ENCODE results near the gene C12orf57. TPM values are rescaled to one million over a fixed set of nuclear protein-coding genes. Genes with fewer than 3 reads are reported as not detected.
A peak's percentile ranks its signal among the peaks of the same experiment; 100 is the strongest.

Gene C12orf57
- total RNA-seq, 4 donors from 2014 or later: 251 to 495 (median 436) TPM

DNA sequence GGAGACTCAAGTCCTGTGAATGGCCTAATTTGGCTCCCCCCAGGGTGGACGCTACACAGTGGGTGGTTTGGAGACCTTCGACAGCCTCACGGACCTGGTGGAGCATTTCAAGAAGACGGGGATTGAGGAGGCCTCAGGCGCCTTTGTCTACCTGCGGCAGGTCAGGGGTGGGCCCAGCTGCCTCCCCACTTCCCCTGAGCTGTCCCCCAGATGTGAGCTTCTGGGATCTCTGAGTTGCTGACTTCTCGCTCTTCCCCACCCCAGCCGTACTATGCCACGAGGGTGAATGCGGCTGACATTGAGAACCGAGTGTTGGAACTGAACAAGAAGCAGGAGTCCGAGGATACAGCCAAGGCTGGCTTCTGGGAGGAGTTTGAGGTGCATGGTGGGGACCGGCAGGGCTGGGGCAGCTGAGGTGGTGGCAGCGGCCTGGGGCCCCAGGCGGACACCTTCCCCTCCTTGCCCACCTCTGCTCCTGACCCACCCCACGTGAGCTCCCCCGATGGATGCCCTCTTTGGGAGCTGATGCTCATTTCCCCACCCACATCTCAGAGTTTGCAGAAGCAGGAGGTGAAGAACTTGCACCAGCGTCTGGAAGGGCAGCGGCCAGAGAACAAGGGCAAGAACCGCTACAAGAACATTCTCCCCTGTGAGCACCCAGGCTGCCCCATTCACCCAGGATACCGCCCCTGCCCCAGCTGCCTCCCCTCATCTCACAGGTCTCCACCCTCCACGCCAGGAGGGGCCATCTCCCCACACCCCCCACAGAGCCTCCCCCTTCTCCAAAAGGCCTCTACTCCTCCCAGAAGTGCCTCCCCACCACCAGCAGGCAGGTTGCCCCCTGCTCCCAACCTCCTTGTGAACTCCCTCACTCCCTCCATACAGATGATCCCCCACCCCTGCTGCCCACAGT lies 11.5 kb downstream of the C12orf57 start:
- TF ChIP-seq POLR2A (IDR thresholded peaks at IDR 0.05) (no peak), POLR2AphosphoS5 (IDR thresholded peaks at IDR 0.05) (no peak), CTCF (IDR thresholded peaks at IDR 0.05) (no peak), EP300 (IDR thresholded peaks at IDR 0.05) (no peak)
- H3K4me1 ChIP-seq: peaks cover 37% of the 10 kb centered on the region
- peak in 1 of 2 donors; percentile 63 for DNase-seq (ENCODE audit: low spot score in 2 of 2)
- WGBS: 86% methylated on average over 19 of the region's 22 CpGs
- no peak overlapping the region for H3K4me3 ChIP-seq
- H3K27ac ChIP-seq: no peak overlapping the region
- H3K9me3 ChIP-seq: no peaks in the 10 kb centered on the region
- H3K36me3 ChIP-seq: peaks cover 7% of the 10 kb centered on the region
- H3K27me3 ChIP-seq: no peaks in the 10 kb centered on the region

GRCh38 chr12:6956021-6956727 lies 12.4 kb downstream of the C12orf57 start:
- DNase-seq (ENCODE audit: low spot score in 2 of 2): no peak
- Histone ChIP-seq H3K4me3 (no peak overlapping the region), H3K27me3 (no peaks in the 10 kb centered on the region), H3K9me3 (no peaks in the 10 kb centered on the region), H3K36me3 (peaks cover 7% of the 10 kb centered on the region), H3K4me1 (peaks cover 40% of the 10 kb centered on the region), H3K27ac (no peak overlapping the region)
- 83% methylated on average over 24 of the region's 28 CpGs for WGBS
- TF ChIP-seq EP300 (IDR thresholded peaks at IDR 0.05) (no peak), POLR2AphosphoS5 (IDR thresholded peaks at IDR 0.05) (no peak), CTCF (IDR thresholded peaks at IDR 0.05) (no peak), POLR2A (IDR thresholded peaks at IDR 0.05) (no peak)

DNA sequence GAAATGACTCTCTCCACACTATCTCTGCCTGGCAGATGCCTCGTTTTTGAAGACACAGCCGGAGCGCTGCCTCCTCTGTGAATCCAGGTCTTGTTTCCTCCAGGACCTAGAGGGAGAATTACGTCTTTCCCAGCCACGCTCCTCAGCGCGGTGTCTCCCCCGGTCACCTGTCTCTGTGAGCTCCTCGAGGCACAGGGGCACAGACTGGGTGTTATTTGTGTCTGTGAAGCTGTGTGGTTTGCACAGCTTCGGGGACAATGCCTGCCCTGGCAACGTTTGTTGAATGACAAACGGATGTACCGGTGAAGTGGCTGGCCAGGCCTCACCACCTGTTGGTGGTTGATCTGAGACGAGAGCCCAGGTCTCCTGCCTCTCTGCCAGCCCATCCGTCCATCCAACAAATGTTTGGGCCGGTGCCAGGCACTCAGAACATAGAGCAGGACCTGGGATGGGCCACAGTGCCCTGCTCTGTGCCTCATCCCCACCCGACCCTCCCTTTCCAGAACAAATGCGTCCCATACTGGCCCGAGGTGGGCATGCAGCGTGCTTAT lies 13.4 kb downstream of the C12orf57 start:
- 79% methylated on average over 20 of the region's 20 CpGs for WGBS
- Histone ChIP-seq H3K4me1 (peaks cover 50% of the 10 kb centered on the region), H3K27ac (no peak overlapping the region)

DNA sequence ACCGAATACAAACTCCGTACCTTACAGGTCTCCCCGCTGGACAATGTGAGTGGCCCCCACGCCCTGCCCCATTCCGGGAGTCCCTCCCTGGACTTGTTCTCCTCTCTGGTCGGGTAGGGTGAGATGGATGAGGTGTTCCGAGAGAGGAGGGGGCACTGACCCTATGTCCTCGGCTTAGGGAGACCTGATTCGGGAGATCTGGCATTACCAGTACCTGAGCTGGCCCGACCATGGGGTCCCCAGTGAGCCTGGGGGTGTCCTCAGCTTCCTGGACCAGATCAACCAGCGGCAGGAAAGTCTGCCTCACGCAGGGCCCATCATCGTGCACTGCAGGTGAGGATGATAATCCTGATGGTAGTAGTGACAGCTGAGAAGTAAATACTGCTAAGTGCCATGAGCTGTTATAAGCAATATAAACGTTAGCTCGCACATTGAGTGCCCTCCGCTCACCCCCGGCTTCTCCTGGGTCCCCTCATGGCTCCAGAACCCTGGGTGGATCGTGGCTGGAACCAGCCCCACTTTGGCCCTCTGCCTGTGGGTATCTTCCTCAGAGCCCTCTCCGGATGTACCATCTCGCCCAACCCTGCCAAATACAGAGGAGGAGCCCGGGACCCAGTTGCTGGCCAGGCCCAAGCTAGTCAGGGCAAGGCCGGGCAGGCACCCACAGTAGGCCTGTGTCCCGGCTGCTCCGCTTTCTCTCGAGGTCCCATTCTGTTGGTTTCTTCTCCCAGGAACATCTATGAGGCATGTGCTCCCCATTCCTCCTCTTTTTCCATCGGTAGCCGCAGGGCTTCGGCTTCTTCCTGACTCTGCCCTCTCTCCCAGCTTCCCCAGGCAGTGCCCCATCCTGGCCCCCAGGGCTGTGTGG lies 14.2 kb downstream of the C12orf57 start:
- H3K4me3 ChIP-seq: no peak overlapping the region
- no peaks in the 10 kb centered on the region for H3K9me3 ChIP-seq
- DNase-seq (ENCODE audit: low spot score in 2 of 2): no peak
- peaks cover 55% of the 10 kb centered on the region for H3K4me1 ChIP-seq
- TF ChIP-seq POLR2A (IDR thresholded peaks at IDR 0.05) (no peak), EP300 (IDR thresholded peaks at IDR 0.05) (no peak), CTCF (IDR thresholded peaks at IDR 0.05) (no peak), POLR2AphosphoS5 (IDR thresholded peaks at IDR 0.05) (no peak)
- no peak overlapping the region for H3K27ac ChIP-seq
- H3K36me3 ChIP-seq: peaks cover 7% of the 10 kb centered on the region
- 70% methylated on average over 17 of the region's 28 CpGs for WGBS
- no peaks in the 10 kb centered on the region for H3K27me3 ChIP-seq

More for the DNA sequence above, 13.4 kb downstream of the C12orf57 start:
- TF ChIP-seq POLR2AphosphoS5 (IDR thresholded peaks at IDR 0.05) (no peak), CTCF (IDR thresholded peaks at IDR 0.05) (no peak)
- H3K9me3 ChIP-seq: no peaks in the 10 kb centered on the region
- no peaks in the 10 kb centered on the region for H3K27me3 ChIP-seq
- no peak for DNase-seq (ENCODE audit: low spot score in 2 of 2)
- H3K36me3 ChIP-seq: peaks cover 7% of the 10 kb centered on the region
- no peak overlapping the region for H3K4me3 ChIP-seq
